DND-41 (cell line): Measurements from ENCODE around the gene ITGA1.

Source experiments
- CTCF ChIP-seq: IDR thresholded peaks from 2 replicates; pipeline ENCODE4 v1.5.1; 2012; ENCODE audit warnings: borderline replicate concordance, low read length, moderate library complexity, mild to moderate bottlenecking; ENCODE audit not compliant: poor library complexity, severe bottlenecking; ENCODE audit errors: extremely low read depth
- EZH2 ChIP-seq: IDR thresholded peaks from 3 replicates; pipeline ENCODE4 v1.6.1; 2012; ENCODE audit warnings: borderline replicate concordance, low read depth, mild to moderate bottlenecking, moderate library complexity, low read length, inconsistent platforms; ENCODE audit not compliant: severe bottlenecking

DNA sequence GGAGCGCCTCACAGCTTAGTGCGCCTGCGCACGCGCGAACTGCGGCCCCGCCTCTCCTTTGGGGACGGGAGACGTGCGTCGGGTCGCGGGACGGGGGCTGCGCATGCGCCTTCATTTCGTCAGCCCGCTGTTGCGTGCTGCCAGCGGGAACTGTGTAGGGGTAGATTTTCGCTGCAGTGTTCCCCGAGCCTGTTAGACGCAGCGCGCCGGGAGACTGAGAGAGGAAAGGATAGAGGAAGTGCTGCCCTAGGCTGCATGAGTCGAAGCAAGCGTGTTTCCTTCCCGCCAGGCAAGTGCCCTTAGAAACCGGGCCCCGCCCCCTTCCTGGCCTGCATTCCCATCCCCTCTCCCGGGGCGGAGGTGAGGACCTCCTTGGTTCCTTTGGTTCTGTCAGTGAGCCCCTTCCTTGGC is 12.3 kb downstream of the ITGA1 start:
- no peak for TF ChIP-seq CTCF
- TF ChIP-seq EZH2 = no peak
